ENCODE measurements around the gene DPM3. TPM values are rescaled to one million over a fixed set of nuclear protein-coding genes. Genes with fewer than 3 reads are reported as not detected.
A peak's percentile ranks its signal among the peaks of the same experiment; 100 is the strongest.

Gene DPM3
- total and polyA plus RNA-seq, 9 of the 15 experiments (the other 6 are each of a cell fraction or from before 2014, with no cell fraction given), result 3.7 to 120 (median 36.4) TPM

DNA sequence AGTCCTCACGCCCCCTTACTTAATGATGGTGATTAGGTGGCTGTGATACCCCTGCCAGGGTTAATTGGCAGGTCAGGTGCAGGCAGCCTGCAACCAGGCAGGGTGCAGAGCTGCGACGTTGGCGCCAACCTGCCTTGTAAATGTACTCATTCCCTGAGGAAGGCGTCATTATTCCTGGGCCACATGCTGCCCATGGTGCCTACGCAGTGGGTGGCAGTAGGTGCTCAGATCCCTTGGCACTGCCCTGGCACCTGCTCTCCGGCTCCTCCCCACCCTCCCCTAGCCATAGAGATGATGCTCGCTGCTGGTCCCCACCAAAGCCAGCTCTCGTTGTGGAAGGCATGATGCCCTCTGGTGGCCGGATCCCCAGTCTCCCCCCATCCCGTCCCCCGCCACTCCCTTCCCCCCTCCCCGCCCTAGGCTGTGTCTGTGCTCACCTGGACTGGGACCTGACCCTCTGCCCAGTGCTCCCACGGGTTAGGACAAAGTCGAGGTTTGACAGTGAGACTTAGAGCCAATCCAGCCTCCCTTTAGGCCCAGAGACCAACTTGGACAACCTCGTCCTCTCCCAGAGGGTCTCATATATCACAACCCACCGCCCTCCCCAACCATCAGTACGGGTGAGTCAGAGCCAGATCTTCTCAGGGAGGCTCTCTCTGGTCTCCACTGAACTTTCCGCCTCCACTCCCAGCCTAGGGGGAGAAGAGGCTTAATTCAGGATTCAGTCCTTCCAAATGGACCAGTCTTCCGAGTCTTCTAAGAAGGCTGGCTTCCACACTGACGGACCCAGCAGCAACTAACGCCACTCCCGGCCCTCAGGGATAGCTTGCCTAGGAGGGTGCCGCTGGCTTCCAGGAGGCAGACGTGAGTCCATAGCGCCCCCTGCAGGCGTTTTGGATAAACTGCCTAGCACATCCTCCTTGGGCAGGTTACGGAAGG lies 27.1 kb upstream of the DPM3 start (continued):
- TF ChIP-seq, protein P1, sequence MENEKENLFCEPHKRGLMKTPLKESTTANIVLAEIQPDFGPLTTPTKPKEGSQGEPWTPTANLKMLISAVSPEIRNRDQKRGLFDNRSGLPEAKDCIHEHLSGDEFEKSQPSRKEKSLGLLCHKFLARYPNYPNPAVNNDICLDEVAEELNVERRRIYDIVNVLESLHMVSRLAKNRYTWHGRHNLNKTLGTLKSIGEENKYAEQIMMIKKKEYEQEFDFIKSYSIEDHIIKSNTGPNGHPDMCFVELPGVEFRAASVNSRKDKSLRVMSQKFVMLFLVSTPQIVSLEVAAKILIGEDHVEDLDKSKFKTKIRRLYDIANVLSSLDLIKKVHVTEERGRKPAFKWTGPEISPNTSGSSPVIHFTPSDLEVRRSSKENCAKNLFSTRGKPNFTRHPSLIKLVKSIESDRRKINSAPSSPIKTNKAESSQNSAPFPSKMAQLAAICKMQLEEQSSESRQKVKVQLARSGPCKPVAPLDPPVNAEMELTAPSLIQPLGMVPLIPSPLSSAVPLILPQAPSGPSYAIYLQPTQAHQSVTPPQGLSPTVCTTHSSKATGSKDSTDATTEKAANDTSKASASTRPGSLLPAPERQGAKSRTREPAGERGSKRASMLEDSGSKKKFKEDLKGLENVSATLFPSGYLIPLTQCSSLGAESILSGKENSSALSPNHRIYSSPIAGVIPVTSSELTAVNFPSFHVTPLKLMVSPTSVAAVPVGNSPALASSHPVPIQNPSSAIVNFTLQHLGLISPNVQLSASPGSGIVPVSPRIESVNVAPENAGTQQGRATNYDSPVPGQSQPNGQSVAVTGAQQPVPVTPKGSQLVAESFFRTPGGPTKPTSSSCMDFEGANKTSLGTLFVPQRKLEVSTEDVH (IDR thresholded peaks at IDR 0.05; ENCODE audit: low read depth, partially characterized antibody), result peak; percentile 49
- TF ChIP-seq ZNF584 (CRISPR knock-in tag; IDR thresholded peaks at IDR 0.05; ENCODE audit: low read depth) (no peak), YY1 (IDR thresholded peaks at IDR 0.05; ENCODE audit: borderline replicate concordance in 1 of 3, control insufficient read depth in 1 of 3, extremely low read depth in 1 of 3, insufficient read depth in 3 of 3, insufficient read length in 1 of 3, insufficient replicate concordance in 2 of 3, low read depth in 1 of 3, low read length in 2 of 3) (peak in 2 of 3 experiments; percentile 21 to 35), GTF2A2 (tag; IDR thresholded peaks at IDR 0.05) (no peak), KLF16 (IDR thresholded peaks at IDR 0.05) (peak; percentile 42; the same call in 1 of the 2 replicates), NRF1 (conservative IDR thresholded peaks at IDR 0.05 in 1 of 2, IDR thresholded peaks at IDR 0.05 in 1 of 2) (peak in 1 of 2 experiments; percentile 27; a peak in 1 of 4 replicates), NBN (IDR thresholded peaks at IDR 0.05; ENCODE audit: low read depth) (0 out of 2 replicates have a peak, but pooled peaks have one; percentile 12), PML (IDR thresholded peaks at IDR 0.05; ENCODE audit: low read length) (no peak; the same call in 1 of the 2 replicates), MTA3 (IDR thresholded peaks at IDR 0.05; ENCODE audit: borderline replicate concordance) (peak; percentile 66), CTBP1 (IDR thresholded peaks at IDR 0.05; ENCODE audit: borderline replicate concordance) (peak; percentile 86)
- TF ChIP-seq, protein P2, sequence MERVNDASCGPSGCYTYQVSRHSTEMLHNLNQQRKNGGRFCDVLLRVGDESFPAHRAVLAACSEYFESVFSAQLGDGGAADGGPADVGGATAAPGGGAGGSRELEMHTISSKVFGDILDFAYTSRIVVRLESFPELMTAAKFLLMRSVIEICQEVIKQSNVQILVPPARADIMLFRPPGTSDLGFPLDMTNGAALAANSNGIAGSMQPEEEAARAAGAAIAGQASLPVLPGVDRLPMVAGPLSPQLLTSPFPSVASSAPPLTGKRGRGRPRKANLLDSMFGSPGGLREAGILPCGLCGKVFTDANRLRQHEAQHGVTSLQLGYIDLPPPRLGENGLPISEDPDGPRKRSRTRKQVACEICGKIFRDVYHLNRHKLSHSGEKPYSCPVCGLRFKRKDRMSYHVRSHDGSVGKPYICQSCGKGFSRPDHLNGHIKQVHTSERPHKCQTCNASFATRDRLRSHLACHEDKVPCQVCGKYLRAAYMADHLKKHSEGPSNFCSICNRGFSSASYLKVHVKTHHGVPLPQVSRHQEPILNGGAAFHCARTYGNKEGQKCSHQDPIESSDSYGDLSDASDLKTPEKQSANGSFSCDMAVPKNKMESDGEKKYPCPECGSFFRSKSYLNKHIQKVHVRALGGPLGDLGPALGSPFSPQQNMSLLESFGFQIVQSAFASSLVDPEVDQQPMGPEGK (CRISPR knock-in tag; IDR thresholded peaks at IDR 0.05; ENCODE audit: borderline replicate concordance), result no peak
- TF ChIP-seq, protein P3, sequence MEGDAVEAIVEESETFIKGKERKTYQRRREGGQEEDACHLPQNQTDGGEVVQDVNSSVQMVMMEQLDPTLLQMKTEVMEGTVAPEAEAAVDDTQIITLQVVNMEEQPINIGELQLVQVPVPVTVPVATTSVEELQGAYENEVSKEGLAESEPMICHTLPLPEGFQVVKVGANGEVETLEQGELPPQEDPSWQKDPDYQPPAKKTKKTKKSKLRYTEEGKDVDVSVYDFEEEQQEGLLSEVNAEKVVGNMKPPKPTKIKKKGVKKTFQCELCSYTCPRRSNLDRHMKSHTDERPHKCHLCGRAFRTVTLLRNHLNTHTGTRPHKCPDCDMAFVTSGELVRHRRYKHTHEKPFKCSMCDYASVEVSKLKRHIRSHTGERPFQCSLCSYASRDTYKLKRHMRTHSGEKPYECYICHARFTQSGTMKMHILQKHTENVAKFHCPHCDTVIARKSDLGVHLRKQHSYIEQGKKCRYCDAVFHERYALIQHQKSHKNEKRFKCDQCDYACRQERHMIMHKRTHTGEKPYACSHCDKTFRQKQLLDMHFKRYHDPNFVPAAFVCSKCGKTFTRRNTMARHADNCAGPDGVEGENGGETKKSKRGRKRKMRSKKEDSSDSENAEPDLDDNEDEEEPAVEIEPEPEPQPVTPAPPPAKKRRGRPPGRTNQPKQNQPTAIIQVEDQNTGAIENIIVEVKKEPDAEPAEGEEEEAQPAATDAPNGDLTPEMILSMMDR (IDR thresholded peaks at IDR 0.05 in 2 of 3, conservative IDR thresholded peaks at IDR 0.05 in 1 of 3; ENCODE audit: insufficient read depth in 2 of 3, low read depth in 1 of 3, low read length in 3 of 3), result peak; percentile 97 to 99 (median 97)
- TF ChIP-seq, protein P4, sequence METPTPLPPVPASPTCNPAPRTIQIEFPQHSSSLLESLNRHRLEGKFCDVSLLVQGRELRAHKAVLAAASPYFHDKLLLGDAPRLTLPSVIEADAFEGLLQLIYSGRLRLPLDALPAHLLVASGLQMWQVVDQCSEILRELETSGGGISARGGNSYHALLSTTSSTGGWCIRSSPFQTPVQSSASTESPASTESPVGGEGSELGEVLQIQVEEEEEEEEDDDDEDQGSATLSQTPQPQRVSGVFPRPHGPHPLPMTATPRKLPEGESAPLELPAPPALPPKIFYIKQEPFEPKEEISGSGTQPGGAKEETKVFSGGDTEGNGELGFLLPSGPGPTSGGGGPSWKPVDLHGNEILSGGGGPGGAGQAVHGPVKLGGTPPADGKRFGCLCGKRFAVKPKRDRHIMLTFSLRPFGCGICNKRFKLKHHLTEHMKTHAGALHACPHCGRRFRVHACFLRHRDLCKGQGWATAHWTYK (CRISPR knock-in tag; IDR thresholded peaks at IDR 0.05), result no peak
- TF ChIP-seq, protein P5, sequence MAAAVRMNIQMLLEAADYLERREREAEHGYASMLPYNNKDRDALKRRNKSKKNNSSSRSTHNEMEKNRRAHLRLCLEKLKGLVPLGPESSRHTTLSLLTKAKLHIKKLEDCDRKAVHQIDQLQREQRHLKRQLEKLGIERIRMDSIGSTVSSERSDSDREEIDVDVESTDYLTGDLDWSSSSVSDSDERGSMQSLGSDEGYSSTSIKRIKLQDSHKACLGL (CRISPR knock-in tag; IDR thresholded peaks at IDR 0.05; ENCODE audit: borderline replicate concordance, poor library complexity, severe bottlenecking), result no peak
- TF ChIP-seq, protein P6, sequence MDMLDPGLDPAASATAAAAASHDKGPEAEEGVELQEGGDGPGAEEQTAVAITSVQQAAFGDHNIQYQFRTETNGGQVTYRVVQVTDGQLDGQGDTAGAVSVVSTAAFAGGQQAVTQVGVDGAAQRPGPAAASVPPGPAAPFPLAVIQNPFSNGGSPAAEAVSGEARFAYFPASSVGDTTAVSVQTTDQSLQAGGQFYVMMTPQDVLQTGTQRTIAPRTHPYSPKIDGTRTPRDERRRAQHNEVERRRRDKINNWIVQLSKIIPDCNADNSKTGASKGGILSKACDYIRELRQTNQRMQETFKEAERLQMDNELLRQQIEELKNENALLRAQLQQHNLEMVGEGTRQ (CRISPR knock-in tag; IDR thresholded peaks at IDR 0.05), result no peak

Measured in K562 (cell line).